Measurements from ENCODE around the gene FUS.
"Not testable (repeated sequence)": the region's sequence is repeated elsewhere in the genome, so short reads cannot be mapped to it uniquely, and the experiment has no call there.

The FUS gene

DNA sequence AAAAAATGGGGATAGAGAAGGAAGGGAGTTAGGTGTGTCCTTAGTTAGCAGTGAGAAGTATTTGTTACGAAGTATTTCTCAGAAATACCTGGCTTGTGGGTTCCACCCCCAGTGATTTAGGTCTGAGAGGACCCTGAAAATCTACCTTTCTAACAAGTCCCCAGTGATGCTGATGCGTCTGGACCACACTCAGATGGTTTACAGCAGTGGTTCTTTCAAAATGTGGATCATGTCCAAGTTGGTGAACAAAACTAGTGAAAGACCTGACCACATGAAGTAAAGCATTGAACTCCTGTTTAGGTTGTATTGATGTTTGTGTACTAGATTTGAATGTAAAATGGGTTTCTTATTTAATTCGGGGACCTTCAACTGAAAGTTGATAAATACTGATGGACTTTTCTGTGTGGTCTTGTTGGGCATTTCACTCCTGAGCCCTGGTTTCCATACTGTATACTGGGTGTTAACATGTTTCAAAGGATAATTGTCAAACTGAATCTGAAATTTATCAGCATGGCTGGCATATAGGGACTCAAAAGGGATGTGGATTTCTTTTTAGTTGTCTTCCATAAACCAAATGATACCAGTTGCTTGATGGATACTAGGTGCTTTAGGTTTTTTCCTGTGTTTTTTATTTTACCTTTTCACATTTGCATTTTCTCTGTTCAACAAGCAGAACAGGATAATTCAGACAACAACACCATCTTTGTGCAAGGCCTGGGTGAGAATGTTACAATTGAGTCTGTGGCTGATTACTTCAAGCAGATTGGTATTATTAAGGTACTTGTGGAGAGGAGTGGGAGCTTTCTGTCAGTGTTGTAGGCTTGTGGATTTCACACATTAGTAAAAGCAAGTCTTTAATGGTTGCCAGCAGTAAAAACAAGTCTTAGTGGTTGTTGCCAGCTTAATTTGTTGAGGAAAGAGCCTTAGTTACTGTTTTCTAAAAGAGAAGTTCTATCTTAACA lies 8.8 kb downstream of the FUS start:
- Mint-ChIP-seq H3K4me1 (ENCODE audit: low read depth) (peaks cover 90% of the 10 kb centered on the region), H3K4me3 (peak overlapping the region; percentile 5), H3K27me3 (no peaks in the 10 kb centered on the region), H3K27ac (peak overlapping the region; percentile 34), H3K36me3 (ENCODE audit: low read depth) (peaks cover 98% of the 10 kb centered on the region), H3K9me3 (no peaks in the 10 kb centered on the region)

DNA sequence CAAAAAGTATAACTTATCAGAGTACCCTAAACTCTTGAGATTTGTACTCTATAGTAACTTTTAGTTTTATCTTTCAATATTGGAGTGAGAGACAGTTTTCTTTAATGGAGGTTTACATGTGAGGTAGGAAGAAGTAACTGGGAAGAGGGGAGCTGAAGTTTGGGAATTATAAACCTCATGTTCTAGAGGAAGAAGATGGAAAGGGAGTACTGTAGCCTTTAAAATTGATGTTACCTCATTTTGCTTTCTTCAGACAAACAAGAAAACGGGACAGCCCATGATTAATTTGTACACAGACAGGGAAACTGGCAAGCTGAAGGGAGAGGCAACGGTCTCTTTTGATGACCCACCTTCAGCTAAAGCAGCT lies 9.5 kb downstream of the FUS start:
- Mint-ChIP-seq H3K27me3 (no peaks in the 10 kb centered on the region), H3K9me3 (no peaks in the 10 kb centered on the region), H3K4me3 (peak overlapping the region; percentile 5), H3K36me3 (ENCODE audit: low read depth) (peaks cover 98% of the 10 kb centered on the region), H3K4me1 (ENCODE audit: low read depth) (peaks cover 89% of the 10 kb centered on the region), H3K27ac (peak overlapping the region; percentile 33)

DNA sequence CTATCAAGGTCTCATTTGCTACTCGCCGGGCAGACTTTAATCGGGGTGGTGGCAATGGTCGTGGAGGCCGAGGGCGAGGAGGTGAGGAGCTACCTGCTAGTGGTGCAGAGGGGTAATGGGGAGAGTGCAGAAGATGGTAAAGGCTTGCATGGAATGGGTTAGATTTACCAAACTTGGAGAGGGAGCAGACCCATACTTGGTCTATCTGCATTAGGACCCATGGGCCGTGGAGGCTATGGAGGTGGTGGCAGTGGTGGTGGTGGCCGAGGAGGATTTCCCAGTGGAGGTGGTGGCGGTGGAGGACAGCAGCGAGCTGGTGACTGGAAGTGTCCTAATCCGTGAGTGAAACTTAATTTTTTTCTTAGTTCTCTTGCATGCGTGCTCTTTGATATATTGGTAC lies 10.1 kb downstream of the FUS start:
- H3K4me1 Mint-ChIP-seq (ENCODE audit: low read depth) = peaks cover 86% of the 10 kb centered on the region

DNA sequence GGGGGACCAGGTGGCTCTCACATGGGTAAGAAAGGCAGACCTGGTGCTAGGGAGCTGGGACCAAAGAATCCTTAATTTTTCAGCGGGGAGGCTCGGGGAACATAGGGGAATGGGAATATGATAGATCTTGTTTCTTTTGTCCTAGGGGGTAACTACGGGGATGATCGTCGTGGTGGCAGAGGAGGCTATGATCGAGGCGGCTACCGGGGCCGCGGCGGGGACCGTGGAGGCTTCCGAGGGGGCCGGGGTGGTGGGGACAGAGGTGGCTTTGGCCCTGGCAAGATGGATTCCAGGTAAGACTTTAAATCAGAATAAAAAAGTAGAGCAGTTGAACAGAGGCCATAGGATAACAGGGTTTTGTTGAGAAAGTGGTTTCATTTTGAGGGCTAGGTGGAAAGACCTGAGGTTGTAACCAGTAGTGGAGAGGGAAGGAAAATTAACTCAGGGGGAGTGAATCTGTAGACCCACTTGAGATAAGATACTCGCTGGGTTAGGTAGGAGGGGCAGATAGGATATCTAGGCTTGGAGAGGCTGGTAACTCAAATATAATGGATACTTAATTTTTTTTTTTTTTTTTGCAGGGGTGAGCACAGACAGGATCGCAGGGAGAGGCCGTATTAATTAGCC lies 11.0 kb downstream of the FUS start:
- peak overlapping the region; percentile 81 for H3K27ac Mint-ChIP-seq
- no peaks in the 10 kb centered on the region for H3K9me3 Mint-ChIP-seq
- no peak overlapping the region for H3K4me3 Mint-ChIP-seq
- H3K36me3 Mint-ChIP-seq (ENCODE audit: low read depth) = peaks cover 98% of the 10 kb centered on the region
- no peaks in the 10 kb centered on the region for H3K27me3 Mint-ChIP-seq
- peaks cover 80% of the 10 kb centered on the region for H3K4me1 Mint-ChIP-seq (ENCODE audit: low read depth)

More for the DNA sequence above, 10.1 kb downstream of the FUS start:
- H3K36me3 Mint-ChIP-seq (ENCODE audit: low read depth) = peaks cover 98% of the 10 kb centered on the region
- peak overlapping the region; percentile 50 for H3K27ac Mint-ChIP-seq
- no peaks in the 10 kb centered on the region for H3K27me3 Mint-ChIP-seq
- peak overlapping the region; percentile 11 for H3K4me3 Mint-ChIP-seq
- no peaks in the 10 kb centered on the region for H3K9me3 Mint-ChIP-seq

DNA sequence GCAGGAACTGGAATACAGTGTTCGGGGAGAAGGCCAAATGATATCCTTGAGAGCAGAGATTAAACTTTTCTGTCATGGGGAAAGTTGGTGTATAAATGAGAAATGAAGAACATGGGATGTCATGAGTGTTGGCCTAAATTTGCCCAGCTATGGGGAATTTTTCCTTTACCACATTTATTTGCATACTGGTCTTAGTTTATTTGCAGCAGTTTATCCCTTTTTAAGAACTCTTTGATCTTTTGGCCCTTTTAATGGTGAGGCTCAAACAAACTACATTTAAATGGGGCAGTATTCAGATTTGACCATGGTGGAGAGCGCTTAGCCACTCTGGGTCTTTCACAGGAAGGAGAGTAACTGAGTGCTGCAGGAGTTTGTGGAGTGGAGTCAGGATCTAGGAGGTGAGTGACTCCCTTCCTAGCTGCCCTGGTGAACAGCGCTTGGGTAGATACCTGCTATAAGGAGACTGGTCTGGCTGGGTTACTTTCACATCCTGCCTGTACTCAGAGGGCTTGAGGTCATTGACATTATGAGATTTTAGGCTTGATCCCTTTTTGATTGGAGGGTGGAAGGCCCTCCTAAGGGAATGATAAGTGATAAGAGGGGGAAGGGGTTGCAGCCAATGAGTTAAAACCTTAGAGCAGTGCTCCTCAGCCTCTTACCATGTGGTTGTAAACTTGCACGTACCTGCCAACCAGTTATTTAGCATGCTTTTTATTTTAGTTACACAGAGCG lies 11.9 kb downstream of the FUS start:
- no peaks in the 10 kb centered on the region for H3K27me3 Mint-ChIP-seq
- peak overlapping the region; percentile 77 for H3K27ac Mint-ChIP-seq
- H3K36me3 Mint-ChIP-seq (ENCODE audit: low read depth) = peaks cover 94% of the 10 kb centered on the region
- H3K4me1 Mint-ChIP-seq (ENCODE audit: low read depth) = peaks cover 74% of the 10 kb centered on the region
- H3K9me3 Mint-ChIP-seq = no peaks in the 10 kb centered on the region
- no peak overlapping the region for H3K4me3 Mint-ChIP-seq

DNA sequence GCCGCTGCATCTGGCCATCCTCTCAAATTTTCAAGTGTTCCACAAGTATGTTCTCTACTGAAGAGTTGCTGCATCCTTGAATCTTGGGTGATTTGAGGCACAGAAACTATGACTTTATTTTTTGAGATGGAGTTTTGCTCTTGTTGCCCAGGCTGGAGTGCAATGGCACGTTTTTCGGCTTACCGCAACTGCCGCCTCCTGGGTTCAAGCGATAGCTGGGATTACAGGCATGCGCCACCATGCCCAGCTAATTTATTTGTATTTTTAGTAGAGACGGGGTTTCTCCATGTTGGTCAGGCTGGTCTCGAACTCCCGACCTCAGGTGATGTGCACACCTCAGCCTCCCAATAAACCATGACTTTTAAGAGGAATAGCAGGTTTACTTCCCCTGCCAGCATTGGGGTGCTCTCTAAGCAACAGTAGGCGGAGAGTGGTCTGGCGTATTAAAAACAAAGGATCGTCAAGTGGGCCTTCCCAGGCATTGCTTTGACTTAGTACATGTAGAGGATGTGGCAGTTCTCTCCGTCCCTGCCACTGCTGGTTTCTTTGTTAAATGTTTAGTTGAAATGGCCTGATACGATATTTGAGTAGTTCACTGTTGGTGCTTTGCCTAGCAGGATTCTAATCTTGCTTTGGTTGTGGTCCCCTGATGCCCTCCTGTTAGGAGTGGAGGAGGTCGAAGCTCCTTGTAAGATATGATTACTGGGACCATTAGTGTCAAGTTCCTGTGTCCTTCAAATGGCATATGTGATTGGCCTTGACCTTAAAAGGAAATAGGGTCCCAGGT lies 13.1 kb downstream of the FUS start:
- Mint-ChIP-seq H3K27ac (peak overlapping the region; percentile 26), H3K4me1 (ENCODE audit: low read depth) (peaks cover 65% of the 10 kb centered on the region), H3K27me3 (no peaks in the 10 kb centered on the region), H3K4me3 (no peak overlapping the region), H3K9me3 (no peaks in the 10 kb centered on the region), H3K36me3 (ENCODE audit: low read depth) (peaks cover 85% of the 10 kb centered on the region)

DNA sequence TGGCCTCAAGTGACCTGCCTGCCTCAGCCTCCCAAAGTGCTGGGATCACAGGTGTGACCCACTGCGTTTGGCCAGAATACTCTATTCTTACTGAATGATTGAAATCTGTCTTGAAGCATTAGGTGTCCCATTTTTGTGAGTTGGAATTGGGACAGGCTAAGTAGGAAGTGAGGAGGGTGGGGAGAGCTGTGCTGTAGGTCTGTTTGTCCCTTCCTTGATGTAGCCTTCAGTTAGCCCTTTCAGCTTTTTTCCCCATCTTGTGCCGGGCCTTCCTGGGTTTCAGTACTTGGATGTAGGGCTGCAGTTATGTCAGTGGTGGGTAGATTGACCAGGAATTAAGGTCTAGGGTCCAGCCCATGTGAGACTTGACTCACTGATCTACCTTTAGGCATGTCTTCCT lies 13.9 kb downstream of the FUS start:
- Mint-ChIP-seq H3K36me3 (ENCODE audit: low read depth) (peaks cover 84% of the 10 kb centered on the region), H3K4me3 (no peak overlapping the region)

DNA sequence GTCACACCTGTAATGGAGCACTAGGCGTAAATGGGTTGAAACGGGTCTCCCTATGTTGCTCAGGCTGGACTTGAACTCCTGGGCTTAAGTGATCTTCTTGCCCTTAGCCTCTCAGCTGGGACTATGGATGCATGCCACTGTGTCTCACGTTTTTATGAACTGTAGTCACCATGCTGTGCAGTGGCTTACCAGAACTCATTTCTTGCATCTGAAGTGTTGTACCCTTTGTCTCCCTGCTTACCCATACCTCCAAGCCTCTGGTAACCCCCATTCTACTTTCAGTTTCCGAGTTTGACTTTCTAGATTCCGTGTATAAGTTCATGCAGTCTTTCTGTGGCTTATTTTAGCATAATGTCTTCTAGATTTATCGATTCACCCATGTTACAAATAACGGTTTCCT lies 15.0 kb downstream of the FUS start:
- H3K36me3 Mint-ChIP-seq (ENCODE audit: low read depth) = peaks cover 82% of the 10 kb centered on the region
- no peaks in the 10 kb centered on the region for H3K9me3 Mint-ChIP-seq
- H3K27me3 Mint-ChIP-seq = no peaks in the 10 kb centered on the region
- H3K27ac Mint-ChIP-seq = peak overlapping the region; percentile 34
- no peak overlapping the region for H3K4me3 Mint-ChIP-seq
- peaks cover 64% of the 10 kb centered on the region for H3K4me1 Mint-ChIP-seq (ENCODE audit: low read depth)

More for the DNA sequence above, 13.9 kb downstream of the FUS start:
- no peaks in the 10 kb centered on the region for H3K9me3 Mint-ChIP-seq
- peaks cover 65% of the 10 kb centered on the region for H3K4me1 Mint-ChIP-seq (ENCODE audit: low read depth)
- H3K27me3 Mint-ChIP-seq = no peaks in the 10 kb centered on the region
- no peak overlapping the region for H3K27ac Mint-ChIP-seq

DNA sequence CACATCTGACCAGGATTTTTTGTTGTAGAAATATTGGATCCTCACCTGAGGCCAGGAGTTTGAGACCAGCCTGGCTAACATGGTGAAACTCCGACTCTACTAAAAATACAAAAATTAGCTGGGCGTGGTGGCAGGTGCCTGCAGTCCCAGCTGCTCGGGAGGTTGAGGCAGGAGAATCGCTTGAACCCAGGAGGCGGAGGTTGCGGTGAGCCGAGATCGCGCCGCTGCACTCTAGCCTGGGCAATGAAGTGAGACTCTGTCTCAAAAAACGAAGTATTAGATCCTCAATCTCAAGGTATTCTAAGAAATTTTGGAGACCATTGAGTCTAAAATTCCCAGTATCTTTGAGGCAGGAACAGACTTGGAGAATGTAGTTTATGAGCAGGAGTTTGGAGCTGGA lies 15.9 kb downstream of the FUS start:
- H3K27ac Mint-ChIP-seq, H3K4me3 Mint-ChIP-seq, H3K27me3 Mint-ChIP-seq, H3K9me3 Mint-ChIP-seq: not testable (repeated sequence)
- peaks cover 66% of the 10 kb centered on the region for H3K4me1 Mint-ChIP-seq (ENCODE audit: low read depth)
- H3K36me3 Mint-ChIP-seq (ENCODE audit: low read depth) = peaks cover 74% of the 10 kb centered on the region

DNA sequence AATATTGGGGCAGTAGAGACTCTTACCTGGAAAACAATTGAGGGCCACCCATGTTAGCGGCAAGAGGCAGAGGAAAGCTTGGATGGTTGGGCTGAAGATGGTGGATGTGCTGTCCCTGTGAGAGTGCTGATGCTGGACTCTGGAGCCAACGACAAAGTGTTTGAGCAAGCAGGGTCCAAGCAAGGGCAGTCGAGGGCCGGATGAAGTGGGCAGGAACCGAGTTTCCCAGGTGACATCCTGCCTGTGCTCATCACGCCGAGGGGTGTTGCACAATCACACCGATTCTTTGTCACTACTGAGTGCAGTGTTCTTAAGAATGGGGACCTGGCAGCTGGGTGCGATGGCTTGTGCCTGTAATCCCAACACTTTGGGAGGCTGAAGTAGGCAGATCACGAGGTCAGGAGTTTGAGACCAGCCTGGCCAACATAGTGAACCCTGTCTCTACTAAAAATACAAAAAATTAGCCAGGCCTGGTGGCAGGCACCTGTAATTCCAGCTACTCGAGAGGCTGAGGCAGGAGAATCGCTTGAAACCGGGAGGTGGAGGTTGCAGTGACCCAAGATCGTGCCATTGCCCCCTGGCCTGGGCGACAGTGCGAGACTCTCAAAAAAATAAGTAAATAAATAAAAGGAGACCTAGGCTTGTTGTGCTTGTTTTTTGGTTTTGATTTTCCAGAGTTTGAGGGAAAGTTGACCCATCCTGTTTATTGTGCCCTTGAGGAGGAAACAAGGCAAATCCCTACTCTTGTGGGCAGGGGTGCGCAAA lies 16.6 kb downstream of the FUS start:
- no peak overlapping the region for H3K4me3 Mint-ChIP-seq
- no peaks in the 10 kb centered on the region for H3K9me3 Mint-ChIP-seq
- H3K27me3 Mint-ChIP-seq = no peaks in the 10 kb centered on the region
- peak overlapping the region; percentile 45 for H3K27ac Mint-ChIP-seq
- peaks cover 67% of the 10 kb centered on the region for H3K36me3 Mint-ChIP-seq (ENCODE audit: low read depth)
- peaks cover 68% of the 10 kb centered on the region for H3K4me1 Mint-ChIP-seq (ENCODE audit: low read depth)

DNA sequence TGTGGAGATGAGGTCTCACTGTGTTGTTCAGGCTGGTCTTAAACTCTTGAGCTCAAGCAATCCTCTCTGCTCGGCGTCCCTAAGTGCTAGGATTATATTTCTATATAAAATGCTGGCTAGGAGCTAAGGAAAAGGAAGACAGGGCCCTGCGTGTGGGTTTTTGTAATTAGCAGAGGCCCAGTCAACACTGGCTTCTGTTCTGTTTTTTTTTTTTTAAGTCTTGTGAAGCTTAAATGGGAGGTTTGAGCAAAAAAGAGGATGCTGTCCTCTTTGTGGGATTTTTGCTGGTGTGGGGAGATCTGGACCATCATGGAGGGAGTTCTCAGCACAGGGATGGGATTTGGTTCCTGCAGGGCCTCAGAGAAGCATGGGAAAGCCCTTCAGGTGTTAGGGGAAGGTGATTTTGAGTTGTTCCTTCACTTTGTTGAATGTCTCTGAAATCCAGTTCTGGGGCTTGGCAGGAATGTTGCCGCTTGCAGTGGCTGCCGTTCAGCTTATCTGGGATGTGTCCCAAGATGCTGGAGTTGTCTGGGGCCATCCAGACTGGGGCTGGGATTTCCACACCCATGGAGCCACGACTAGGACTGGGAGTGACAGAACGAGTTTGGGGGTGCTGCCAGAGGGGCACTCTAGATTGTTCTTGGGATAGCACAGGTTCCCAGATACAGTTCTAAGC lies 18.4 kb downstream of the FUS start:
- peak overlapping the region; percentile 66 for H3K27ac Mint-ChIP-seq
- no peak overlapping the region for H3K4me3 Mint-ChIP-seq
- no peaks in the 10 kb centered on the region for H3K9me3 Mint-ChIP-seq
- no peaks in the 10 kb centered on the region for H3K27me3 Mint-ChIP-seq
- H3K4me1 Mint-ChIP-seq (ENCODE audit: low read depth) = peaks cover 66% of the 10 kb centered on the region
- peaks cover 51% of the 10 kb centered on the region for H3K36me3 Mint-ChIP-seq (ENCODE audit: low read depth)

DNA sequence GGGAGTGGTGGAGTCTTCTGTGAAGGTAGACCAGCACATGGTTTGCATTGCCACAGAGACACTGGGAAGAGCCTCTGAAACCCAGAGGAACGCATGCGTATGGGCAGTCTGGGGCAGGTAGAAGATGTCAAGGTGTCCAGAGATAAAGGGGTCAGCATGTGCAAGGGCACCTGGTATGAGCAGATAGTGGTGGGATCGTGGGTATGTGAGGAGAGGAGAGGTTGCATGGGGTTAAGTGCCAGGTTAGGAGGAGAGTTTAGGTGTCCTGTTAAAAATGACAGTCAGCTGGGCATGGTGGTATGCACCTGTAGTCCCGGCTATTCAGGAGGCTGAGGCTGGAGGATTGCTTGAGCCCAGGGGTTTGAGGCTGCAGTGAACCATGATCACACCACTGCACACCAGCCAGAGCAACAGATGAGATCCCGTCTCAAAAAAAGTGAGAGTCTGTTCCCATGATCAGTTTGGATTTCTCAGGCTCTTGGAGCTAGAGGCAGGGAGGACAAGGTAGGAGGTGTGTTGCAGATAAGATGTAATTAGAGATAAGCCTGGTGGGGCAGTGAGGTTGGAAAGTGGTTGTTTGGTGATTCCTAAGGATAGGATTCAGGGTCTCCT lies 19.6 kb downstream of the FUS start:
- H3K36me3 Mint-ChIP-seq (ENCODE audit: low read depth) = peaks cover 39% of the 10 kb centered on the region
- H3K4me3 Mint-ChIP-seq = no peak overlapping the region
- peaks cover 65% of the 10 kb centered on the region for H3K4me1 Mint-ChIP-seq (ENCODE audit: low read depth)
- H3K27me3 Mint-ChIP-seq = no peaks in the 10 kb centered on the region
- no peaks in the 10 kb centered on the region for H3K9me3 Mint-ChIP-seq
- H3K27ac Mint-ChIP-seq = peak overlapping the region; percentile 5

DNA sequence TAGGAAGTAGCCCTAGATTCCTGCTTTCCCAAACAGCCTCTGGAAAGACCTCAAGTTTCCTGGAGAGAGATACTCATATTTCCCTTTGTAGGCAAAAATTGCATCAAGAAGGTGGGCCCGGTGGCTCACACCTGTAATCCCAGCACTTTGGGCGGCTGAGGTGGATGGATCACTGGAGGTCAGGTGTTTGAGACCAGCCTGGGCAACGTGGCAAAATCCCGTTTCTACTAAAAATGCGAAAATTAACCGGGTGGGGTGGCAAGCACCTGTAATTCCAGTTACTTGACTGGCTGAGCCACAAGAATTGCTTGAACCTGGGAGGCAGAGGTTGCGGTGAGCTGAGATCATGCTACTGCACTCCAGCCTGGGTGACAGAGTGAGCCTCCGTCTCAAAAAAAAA lies 20.2 kb downstream of the FUS start:
- peaks cover 60% of the 10 kb centered on the region for H3K4me1 Mint-ChIP-seq (ENCODE audit: low read depth)
- peaks cover 34% of the 10 kb centered on the region for H3K36me3 Mint-ChIP-seq (ENCODE audit: low read depth)
- H3K27me3 Mint-ChIP-seq = not testable (repeated sequence)

More for the DNA sequence above, 20.2 kb downstream of the FUS start:
- not testable (repeated sequence) for H3K4me3 Mint-ChIP-seq, H3K9me3 Mint-ChIP-seq
- peak overlapping the region; percentile 5 for H3K27ac Mint-ChIP-seq

All from stimulated activated naive CD8-positive, alpha-beta T cell treated with anti-CD3 and anti-CD28 coated beads, Interleukin-15, Interleukin-2, amounts not matched to agents 100 ng/mL and 50 ng/mL, for 24 hours (primary cell).